Smooth muscle cell (in vitro differentiated cells): ENCODE measurements around the gene ZNF783. TPM values are rescaled to one million over a fixed set of nuclear protein-coding genes. Genes with fewer than 3 reads are reported as not detected.
A peak's percentile ranks its signal among the peaks of the same experiment; 100 is the strongest.
"Not testable (repeated sequence)": the region's sequence is repeated elsewhere in the genome, so short reads cannot be mapped to it uniquely, and the experiment has no call there.

Experiments used
- DNase-seq: peaks from one replicate; lab custom pipeline; 2025; ENCODE audit not compliant: unreplicated experiment; lab: John Stamatoyannopoulos, UW
- H2AFZ ChIP-seq: fragments of 200-600 bp; sonication (generic); 2 replicates; pipeline ENCODE4 v1.6.0; 2016; ENCODE audit warnings: antibody characterized with exemption, low read depth, mild to moderate bottlenecking
- H3F3A ChIP-seq: fragments of 200-600 bp; sonication (generic); 2 replicates; pipeline ENCODE4 v1.6.0; 2017; ENCODE audit warnings: antibody characterized with exemption, low read depth
- H3K27ac ChIP-seq: fragments of 200-600 bp; sonication (generic); 2 replicates; pipeline ENCODE4 v1.5.1; 2016; ENCODE audit warnings: low read depth, mild to moderate bottlenecking
- H3K27me3 ChIP-seq: fragments of 200-600 bp; sonication (generic); 2 replicates; pipeline ENCODE4 v1.6.1; 2016; ENCODE audit warnings: low read depth, mild to moderate bottlenecking
- H3K36me3 ChIP-seq: fragments of 200-600 bp; sonication (generic); 2 replicates; pipeline ENCODE4 v1.5.1; 2016; ENCODE audit warnings: low read depth
- H3K4me1 ChIP-seq: fragments of 200-600 bp; sonication (generic); 2 replicates; pipeline ENCODE4 v1.5.1; 2016; ENCODE audit warnings: low read depth
- H3K4me2 ChIP-seq: fragments of 200-600 bp; sonication (generic); 2 replicates; pipeline ENCODE4 v1.6.0; 2016; ENCODE audit warnings: mild to moderate bottlenecking
- H3K4me3 ChIP-seq: fragments of 200-600 bp; sonication (generic); 2 replicates; pipeline ENCODE4 v1.5.1; 2016; ENCODE audit warnings: mild to moderate bottlenecking
- H3K79me2 ChIP-seq: fragments of 200-600 bp; sonication (generic); 2 replicates; pipeline ENCODE4 v1.6.0; 2016; ENCODE audit warnings: low read depth, mild to moderate bottlenecking
- H3K9ac ChIP-seq: fragments of 200-600 bp; sonication (generic); 2 replicates; pipeline ENCODE4 v1.6.0; 2016; ENCODE audit warnings: low read depth
- H3K9me3 ChIP-seq: fragments of 200-600 bp; sonication (generic); replicated peaks from 2 replicates; pipeline ENCODE4 v1.5.1; 2016; ENCODE audit warnings: low read depth
- H4K20me1 ChIP-seq: fragments of 200-600 bp; sonication (generic); 2 replicates; pipeline ENCODE4 v1.6.0; 2016; ENCODE audit warnings: low read depth
- WGBS: methylation state at CpG from one replicate; pipeline ENCODE4 v1.1.7; 2016; ENCODE audit warnings: low lambda C conversion rate; 5-methylcytosine and 5-hydroxymethylcytosine counted together
- polyA plus RNA-seq: library from polyadenylated mRNA; unstranded; fragments of >200 nt; fragmentation: Nextera tagmentation; extraction: Ambion mirVana; gene quantifications from 2 replicates; pipeline ENCODE4 v1.2.1, GENCODE V29; 2016
- total RNA-seq: library from RNA; depleted of rRNA; stranded (reverse); fragments of >200 nt; gene quantifications from 2 replicates; pipeline ENCODE4 v1.2.3, GENCODE V29; 2014
- TF ChIP-seq, protein P1 (sequence below): fragments of 200-600 bp; sonication (generic); IDR thresholded peaks from 2 replicates; pipeline ENCODE4 v1.5.1; 2017; ENCODE audit warnings: borderline replicate concordance, mild to moderate bottlenecking, antibody characterized with exemption; ENCODE audit not compliant: insufficient read depth, poor library complexity, severe bottlenecking

The ZNF783 gene
- total and polyA plus RNA-seq, 2 experiments from 2014 or later: 7.2 to 8.1 TPM

DNA sequence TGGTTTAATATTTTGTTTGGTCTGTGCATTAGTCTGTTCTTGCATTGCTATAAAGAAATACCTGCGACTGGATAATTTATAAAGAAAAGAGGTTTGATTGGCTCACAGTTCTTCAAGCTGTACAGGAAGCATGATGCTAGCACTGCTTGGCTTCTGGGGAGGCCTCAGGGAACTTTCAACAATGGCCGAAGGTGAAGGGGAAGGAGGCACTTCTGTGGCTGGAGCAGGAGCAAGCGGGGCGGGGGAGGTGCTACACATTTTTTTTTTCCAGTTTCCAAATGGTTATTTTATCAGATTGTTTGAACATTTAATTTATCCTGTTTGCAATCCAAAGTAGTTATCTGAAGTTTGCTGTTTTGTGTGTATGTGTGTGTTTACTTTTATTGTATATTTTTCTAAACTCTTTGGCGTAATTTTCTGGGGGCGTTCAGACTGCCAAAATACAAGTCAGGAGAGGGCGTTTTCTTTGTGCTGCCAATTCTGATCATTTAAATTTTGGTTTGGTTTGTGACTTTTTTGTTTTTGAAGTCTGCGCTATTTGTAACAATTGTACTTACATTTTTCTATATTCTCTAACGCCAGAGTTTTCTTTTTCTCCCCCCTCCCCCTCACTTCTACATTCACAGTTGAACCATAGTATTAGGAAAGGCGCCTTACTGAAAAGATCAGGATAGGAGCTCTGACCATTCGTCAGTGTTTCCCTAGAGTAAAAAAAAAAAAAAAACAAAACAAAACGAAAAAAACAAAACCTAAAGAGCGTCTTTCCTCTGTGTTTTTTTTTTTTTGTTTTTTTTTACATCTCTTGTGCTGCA, 58.5 kb downstream of the ZNF783 start:
- Histone ChIP-seq H3K27me3 (no peaks in the 10 kb centered on the region), H2AFZ (no peak overlapping the region), H3K4me1 (no peaks in the 10 kb centered on the region), H3K36me3 (no peaks in the 10 kb centered on the region), H3F3A (no peaks in the 10 kb centered on the region), H3K4me3 (no peak overlapping the region), H3K9ac (no peak overlapping the region), H3K4me2 (no peak overlapping the region), H3K79me2 (no peaks in the 10 kb centered on the region), H3K9me3 (no peaks in the 10 kb centered on the region), H4K20me1 (no peaks in the 10 kb centered on the region), H3K27ac (no peak overlapping the region)
- no peak for DNase-seq
- TF ChIP-seq, protein P1, sequence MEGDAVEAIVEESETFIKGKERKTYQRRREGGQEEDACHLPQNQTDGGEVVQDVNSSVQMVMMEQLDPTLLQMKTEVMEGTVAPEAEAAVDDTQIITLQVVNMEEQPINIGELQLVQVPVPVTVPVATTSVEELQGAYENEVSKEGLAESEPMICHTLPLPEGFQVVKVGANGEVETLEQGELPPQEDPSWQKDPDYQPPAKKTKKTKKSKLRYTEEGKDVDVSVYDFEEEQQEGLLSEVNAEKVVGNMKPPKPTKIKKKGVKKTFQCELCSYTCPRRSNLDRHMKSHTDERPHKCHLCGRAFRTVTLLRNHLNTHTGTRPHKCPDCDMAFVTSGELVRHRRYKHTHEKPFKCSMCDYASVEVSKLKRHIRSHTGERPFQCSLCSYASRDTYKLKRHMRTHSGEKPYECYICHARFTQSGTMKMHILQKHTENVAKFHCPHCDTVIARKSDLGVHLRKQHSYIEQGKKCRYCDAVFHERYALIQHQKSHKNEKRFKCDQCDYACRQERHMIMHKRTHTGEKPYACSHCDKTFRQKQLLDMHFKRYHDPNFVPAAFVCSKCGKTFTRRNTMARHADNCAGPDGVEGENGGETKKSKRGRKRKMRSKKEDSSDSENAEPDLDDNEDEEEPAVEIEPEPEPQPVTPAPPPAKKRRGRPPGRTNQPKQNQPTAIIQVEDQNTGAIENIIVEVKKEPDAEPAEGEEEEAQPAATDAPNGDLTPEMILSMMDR: no peak
- WGBS: 74% methylated on average over 13 of the region's 13 CpGs

DNA sequence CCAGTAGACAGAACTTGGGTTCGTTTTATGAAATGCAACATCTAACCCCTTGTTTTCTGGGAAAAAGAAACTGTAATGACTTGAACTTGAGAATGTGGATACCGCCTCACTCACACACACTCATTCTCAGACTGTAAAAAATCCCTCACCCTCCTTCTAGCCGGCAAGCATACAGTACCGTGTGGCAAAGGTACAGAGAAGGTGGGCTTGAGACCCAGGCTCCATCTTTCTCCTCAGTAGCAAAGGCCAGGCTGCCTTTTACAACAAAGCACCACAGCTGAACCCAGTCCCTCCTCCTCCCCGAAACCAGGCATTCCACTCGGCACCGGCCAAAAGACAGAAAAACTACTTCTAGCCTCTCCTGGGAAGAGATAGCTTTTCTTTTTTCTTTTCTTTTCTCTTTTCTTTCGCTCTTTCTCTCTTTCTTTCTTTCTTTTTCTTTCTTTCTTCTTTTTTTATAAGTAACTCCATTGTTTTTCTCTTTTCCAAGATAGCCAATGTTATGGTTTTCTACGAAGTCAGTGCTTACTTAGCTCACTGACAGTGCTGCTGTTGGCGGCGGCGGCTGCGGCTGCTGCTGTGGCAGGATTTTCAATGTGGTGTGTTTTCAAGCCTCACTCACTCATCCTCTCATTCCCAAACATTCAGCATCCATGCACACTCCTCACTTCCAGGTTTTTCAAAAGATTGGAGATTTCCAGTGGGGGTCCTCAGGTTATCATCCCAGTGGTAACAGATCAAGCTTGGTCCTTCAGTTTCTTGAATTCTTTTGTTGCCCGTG, 59.3 kb downstream of the ZNF783 start:
- DNase-seq, H4K20me1 ChIP-seq, H3K79me2 ChIP-seq, H3K27ac ChIP-seq, H3F3A ChIP-seq, H3K9me3 ChIP-seq, H3K36me3 ChIP-seq, H3K27me3 ChIP-seq, H3K9ac ChIP-seq, H3K4me1 ChIP-seq: not testable (repeated sequence)
- Histone ChIP-seq H3K4me3 (peak overlapping the region; percentile 26), H3K4me2 (peak overlapping the region; percentile 61), H2AFZ (peak overlapping the region; percentile 43)
- 63% methylated on average over 14 of the region's 14 CpGs for WGBS

DNA sequence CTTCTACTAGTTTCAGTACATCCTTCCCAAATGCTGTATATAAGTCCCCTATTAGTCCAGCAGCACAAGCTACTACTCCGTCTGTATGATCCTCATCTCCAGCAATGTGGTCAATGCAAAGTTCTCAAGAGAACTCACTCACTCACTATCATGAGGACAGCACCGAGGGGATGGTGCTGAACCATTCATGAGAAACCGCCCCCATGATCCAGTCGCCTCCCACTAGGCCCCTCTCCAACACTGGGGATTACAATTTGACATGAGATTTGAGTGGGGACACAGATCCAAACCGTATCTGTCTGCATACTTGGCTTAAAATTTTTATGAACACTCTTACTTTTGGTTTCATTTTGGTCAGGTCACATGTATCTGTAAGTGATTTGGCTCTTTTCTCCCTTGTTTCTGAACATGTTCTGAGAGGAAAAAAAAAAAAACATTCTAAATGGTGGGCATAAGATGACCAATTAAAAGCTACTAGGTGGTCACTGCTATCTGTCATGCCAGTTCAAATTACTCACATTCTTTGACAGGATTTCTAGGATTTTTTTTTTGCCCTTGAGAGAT, 60.1 kb downstream of the ZNF783 start:
- Histone ChIP-seq H3F3A (no peaks in the 10 kb centered on the region), H3K79me2 (no peaks in the 10 kb centered on the region)
- WGBS: 74% methylated on average over 5 of the region's 5 CpGs

DNA sequence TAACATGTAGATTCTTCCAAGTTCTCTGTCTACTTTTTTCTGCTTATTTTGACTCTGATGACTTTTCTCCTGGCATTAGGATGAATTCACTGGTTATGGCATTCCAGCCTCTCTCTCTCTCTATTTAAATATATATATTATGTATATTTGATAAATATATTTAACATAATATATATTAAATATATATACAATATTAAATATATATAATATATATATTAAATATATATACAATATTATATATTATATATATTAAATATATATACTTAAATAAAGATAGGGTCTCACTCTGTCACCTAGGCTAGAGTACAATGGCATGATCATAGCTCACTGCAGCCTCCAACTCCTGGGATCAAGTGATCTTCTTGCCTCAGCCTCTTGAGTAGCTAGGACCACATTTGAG, 60.7 kb downstream of the ZNF783 start:
- H3K4me3 ChIP-seq: no peak overlapping the region
- H3K4me1 ChIP-seq: no peaks in the 10 kb centered on the region
- no peak overlapping the region for H3K9ac ChIP-seq
- no peaks in the 10 kb centered on the region for H3F3A ChIP-seq
- H3K79me2 ChIP-seq: no peaks in the 10 kb centered on the region
- H2AFZ ChIP-seq: no peak overlapping the region
- TF ChIP-seq, protein P1: no peak
- H3K27me3 ChIP-seq: no peaks in the 10 kb centered on the region
- no peak for DNase-seq
- H3K36me3 ChIP-seq: no peaks in the 10 kb centered on the region
- H3K4me2 ChIP-seq: no peak overlapping the region
- H3K27ac ChIP-seq: no peak overlapping the region
- no peaks in the 10 kb centered on the region for H4K20me1 ChIP-seq
- H3K9me3 ChIP-seq: no peaks in the 10 kb centered on the region

More for the DNA sequence above, 60.1 kb downstream of the ZNF783 start:
- Histone ChIP-seq H3K4me2 (peak overlapping the region; percentile 61), H3K4me1 (no peaks in the 10 kb centered on the region), H2AFZ (no peak overlapping the region), H3K27ac (no peak overlapping the region), H4K20me1 (no peaks in the 10 kb centered on the region), H3K4me3 (peak overlapping the region; percentile 15), H3K9me3 (no peaks in the 10 kb centered on the region), H3K27me3 (no peaks in the 10 kb centered on the region), H3K9ac (no peak overlapping the region), H3K36me3 (no peaks in the 10 kb centered on the region)
- TF ChIP-seq, protein P1: no peak
- no peak for DNase-seq
